GM19328 (cell line): Measurements from ENCODE around the gene KISS1R.
A peak's percentile ranks its signal among the peaks of the same experiment; 100 is the strongest.

ENCODE experiments used
- ATAC-seq: cut with Tn5 transposase; IDR thresholded peaks from one replicate; pipeline ENCODE4 v1.9.1; 2021; ENCODE audit warnings: mild to moderate bottlenecking, moderate library complexity; ENCODE audit not compliant: unreplicated experiment

The KISS1R gene

GRCh38 chr19:919199-920050 lies 2.3 kb downstream of the KISS1R start:
- ATAC-seq = no peak

- no peak for ATAC-seq
Observed at GRCh38 chr19:920051-920864, 3.1 kb downstream of the KISS1R start.

- ATAC-seq = no peak
Observed at GRCh38 chr19:924553-925086, 7.5 kb downstream of the KISS1R start.

GRCh38 chr19:925087-925525 lies 8.0 kb downstream of the KISS1R start:
- ATAC-seq = peak; percentile 1

GRCh38 chr19:925526-926322 lies 8.6 kb downstream of the KISS1R start, which contains the start of gene ARID3A:
ARID3A (plus strand) TSS chr19:926035; CDS start chr19:929529, 3,494 bp downstream.
- peak; percentile 47 for ATAC-seq

- no peak for ATAC-seq
Observed at GRCh38 chr19:926323-926588, 9.1 kb downstream of the KISS1R start.

- no peak for ATAC-seq
Observed at GRCh38 chr19:926589-927350, 9.6 kb downstream of the KISS1R start.

GRCh38 chr19:927351-927779 lies 10.2 kb downstream of the KISS1R start:
- no peak for ATAC-seq

- no peak for ATAC-seq
Observed at GRCh38 chr19:927780-928401, 10.8 kb downstream of the KISS1R start.

GRCh38 chr19:928471-929202 lies 11.5 kb downstream of the KISS1R start:
- ATAC-seq = no peak

GRCh38 chr19:929203-929890 lies 12.2 kb downstream of the KISS1R start:
- no peak for ATAC-seq

GRCh38 chr19:929891-930258 lies 12.7 kb downstream of the KISS1R start:
- ATAC-seq = no peak

GRCh38 chr19:931860-932647 lies 14.9 kb downstream of the KISS1R start:
- no peak for ATAC-seq

- ATAC-seq = no peak
Observed at GRCh38 chr19:932648-933552, 15.8 kb downstream of the KISS1R start.

- ATAC-seq = no peak
Observed at GRCh38 chr19:933553-933882, 16.4 kb downstream of the KISS1R start.

- no peak for ATAC-seq
Observed at GRCh38 chr19:934197-934840, 17.2 kb downstream of the KISS1R start.
